ENCODE data around the gene MEX3C.

DNA sequence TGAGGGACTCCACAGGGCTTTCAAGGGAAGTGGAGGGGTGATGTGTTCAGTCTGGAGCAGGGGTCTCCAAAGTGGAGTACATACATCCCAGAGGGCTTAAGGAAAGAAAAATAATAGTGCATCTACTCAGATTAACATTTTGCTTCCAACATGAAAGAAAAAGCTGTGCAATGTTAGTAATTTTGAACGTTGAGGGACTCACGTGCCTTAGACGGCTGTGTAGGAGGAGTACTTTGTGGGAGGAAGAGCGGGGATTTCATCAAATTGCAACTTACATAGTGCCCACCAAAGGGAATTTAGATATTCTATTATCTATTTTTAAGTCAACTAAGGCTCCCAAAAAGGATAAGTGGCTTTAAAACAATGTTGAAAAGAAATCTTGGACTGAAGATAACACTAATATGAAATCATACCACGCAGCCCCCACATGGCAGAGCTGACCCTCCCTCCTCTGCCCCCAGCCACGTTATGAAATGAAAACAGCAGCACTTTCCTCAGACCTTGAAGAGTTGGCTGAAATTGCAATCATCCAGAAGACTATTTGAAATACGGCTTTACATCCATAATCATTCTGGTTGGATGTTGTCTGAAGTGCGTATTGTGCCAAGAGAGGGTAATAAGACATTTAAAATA lies 42.9 kb downstream of the MEX3C start:
- TF ChIP-seq, protein P1, sequence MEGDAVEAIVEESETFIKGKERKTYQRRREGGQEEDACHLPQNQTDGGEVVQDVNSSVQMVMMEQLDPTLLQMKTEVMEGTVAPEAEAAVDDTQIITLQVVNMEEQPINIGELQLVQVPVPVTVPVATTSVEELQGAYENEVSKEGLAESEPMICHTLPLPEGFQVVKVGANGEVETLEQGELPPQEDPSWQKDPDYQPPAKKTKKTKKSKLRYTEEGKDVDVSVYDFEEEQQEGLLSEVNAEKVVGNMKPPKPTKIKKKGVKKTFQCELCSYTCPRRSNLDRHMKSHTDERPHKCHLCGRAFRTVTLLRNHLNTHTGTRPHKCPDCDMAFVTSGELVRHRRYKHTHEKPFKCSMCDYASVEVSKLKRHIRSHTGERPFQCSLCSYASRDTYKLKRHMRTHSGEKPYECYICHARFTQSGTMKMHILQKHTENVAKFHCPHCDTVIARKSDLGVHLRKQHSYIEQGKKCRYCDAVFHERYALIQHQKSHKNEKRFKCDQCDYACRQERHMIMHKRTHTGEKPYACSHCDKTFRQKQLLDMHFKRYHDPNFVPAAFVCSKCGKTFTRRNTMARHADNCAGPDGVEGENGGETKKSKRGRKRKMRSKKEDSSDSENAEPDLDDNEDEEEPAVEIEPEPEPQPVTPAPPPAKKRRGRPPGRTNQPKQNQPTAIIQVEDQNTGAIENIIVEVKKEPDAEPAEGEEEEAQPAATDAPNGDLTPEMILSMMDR (conservative IDR thresholded peaks at IDR 0.05; ENCODE audit: low read depth, low read length) = no peak
- no peak for TF ChIP-seq EZH2 (IDR thresholded peaks at IDR 0.05; ENCODE audit: low read length, unreplicated experiment)
- no peak for TF ChIP-seq EZH2phosphoT487 (IDR thresholded peaks at IDR 0.05; ENCODE audit: borderline replicate concordance, low read length)
